ENCODE data around the gene FXYD3.

DNA sequence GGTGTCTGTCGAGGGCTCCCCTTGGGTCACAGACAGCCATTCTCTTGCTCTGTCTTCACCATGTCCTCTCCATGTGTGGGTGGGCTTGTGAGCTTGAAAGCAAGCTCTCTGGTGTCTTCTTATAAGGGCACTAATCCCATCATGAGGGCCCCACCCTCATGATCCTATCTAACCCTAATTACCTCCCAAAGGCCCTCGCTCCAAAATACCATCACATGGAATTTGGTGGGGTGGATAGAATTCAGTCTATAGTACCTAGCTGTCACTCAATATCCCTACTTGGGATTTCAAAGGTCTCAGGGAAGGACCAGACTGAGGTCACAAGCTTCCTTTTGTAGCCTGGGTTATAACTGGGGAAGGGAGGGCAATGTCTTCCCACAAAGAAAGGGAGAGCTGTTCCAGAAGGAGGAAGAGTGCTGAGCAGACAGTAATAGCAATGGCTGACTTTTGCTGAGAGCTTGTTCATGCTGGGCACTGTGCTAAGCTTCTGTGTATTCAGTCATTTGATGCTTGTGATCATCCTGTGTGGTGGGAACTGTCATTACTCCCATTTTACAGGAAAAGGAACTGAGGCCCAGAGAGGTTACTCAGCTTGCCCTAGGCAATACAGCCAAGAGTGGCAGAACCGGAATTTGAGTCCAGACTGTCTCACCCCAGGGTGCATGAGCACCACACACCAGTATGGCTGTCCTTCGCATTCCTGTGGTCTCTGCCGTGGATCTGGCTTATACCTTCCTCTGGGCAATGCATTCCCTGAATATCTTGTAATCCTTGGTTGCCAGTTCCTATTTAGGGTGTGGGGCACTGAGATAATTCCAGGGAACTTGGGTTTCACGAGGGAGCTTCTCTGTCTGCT lies 47.1 kb downstream of the FXYD3 start:
- TF ChIP-seq, protein P1, sequence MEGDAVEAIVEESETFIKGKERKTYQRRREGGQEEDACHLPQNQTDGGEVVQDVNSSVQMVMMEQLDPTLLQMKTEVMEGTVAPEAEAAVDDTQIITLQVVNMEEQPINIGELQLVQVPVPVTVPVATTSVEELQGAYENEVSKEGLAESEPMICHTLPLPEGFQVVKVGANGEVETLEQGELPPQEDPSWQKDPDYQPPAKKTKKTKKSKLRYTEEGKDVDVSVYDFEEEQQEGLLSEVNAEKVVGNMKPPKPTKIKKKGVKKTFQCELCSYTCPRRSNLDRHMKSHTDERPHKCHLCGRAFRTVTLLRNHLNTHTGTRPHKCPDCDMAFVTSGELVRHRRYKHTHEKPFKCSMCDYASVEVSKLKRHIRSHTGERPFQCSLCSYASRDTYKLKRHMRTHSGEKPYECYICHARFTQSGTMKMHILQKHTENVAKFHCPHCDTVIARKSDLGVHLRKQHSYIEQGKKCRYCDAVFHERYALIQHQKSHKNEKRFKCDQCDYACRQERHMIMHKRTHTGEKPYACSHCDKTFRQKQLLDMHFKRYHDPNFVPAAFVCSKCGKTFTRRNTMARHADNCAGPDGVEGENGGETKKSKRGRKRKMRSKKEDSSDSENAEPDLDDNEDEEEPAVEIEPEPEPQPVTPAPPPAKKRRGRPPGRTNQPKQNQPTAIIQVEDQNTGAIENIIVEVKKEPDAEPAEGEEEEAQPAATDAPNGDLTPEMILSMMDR (conservative IDR thresholded peaks at IDR 0.05; ENCODE audit: low read length) = no peak
- no peak for TF ChIP-seq EZH2phosphoT487 (IDR thresholded peaks at IDR 0.05; ENCODE audit: borderline replicate concordance, low read depth, low read length)

All from OCI-LY7 (cell line).